Fibroblast of skin of right biceps (primary cell): ENCODE data around the gene PID1.
A peak's percentile ranks its signal among the peaks of the same experiment; 100 is the strongest.

ENCODE experiments used
- DNase-seq: peaks from one replicate; pipeline ENCODE4 v3.0.0-alpha.2; 2013

Gene PID1

GRCh38 chr2:228987441-228988155 lies 283.5 kb downstream of the PID1 start:
- DNase-seq = no peak

GRCh38 chr2:228986961-228987360 lies 284.1 kb downstream of the PID1 start:
- peak; percentile 18 for DNase-seq

GRCh38 chr2:228983700-228984099 lies 287.4 kb downstream of the PID1 start:
- no peak for DNase-seq

- no peak for DNase-seq
Observed at GRCh38 chr2:228974169-228974568, 296.9 kb downstream of the PID1 start.
